Thyroid gland (tissue), 4 donors: ENCODE data around the gene INTS1. TPM values are rescaled to one million over a fixed set of nuclear protein-coding genes. Genes with fewer than 3 reads are reported as not detected.

Source experiments
- DNase-seq, 2 donors: peaks; one replicate each; pipeline ENCODE4 v3.0.0-alpha.2; 2019
- H3K27ac ChIP-seq, 3 donors: fragments of 200-600 bp; sonication (generic); 1 replicate in 2 of 3; 2 replicates in 1 of 3; pipeline ENCODE4 v1.5.1; 2016 to 2019; ENCODE audit warnings: mild to moderate bottlenecking in 1 of 3, moderate library complexity in 1 of 3
- H3K27me3 ChIP-seq: fragments of 200-600 bp; sonication (generic); one replicate; pipeline ENCODE4 v1.5.1; 2019
- H3K36me3 ChIP-seq, 2 donors: fragments of 200-600 bp; sonication (generic); one replicate each; pipeline ENCODE4 v1.5.1; 2016 to 2019
- H3K4me1 ChIP-seq, 2 donors: fragments of 200-600 bp; sonication (generic); one replicate each; pipeline ENCODE4 v1.5.1; 2017 to 2019
- H3K4me3 ChIP-seq, 3 donors: fragments of 200-600 bp; sonication (generic); replicated peaks in 1 of 3; 1 replicate in 2 of 3; 2 replicates in 1 of 3; pipeline ENCODE4 v1.5.1; 2016; ENCODE audit warnings: mild to moderate bottlenecking in 1 of 3
- H3K9me3 ChIP-seq: fragments of 200-600 bp; sonication (generic); one replicate; pipeline ENCODE4 v1.5.1; 2017
- CTCF ChIP-seq, 6 experiments: fragments of 200-600 bp in 3 of 6; fragments of 450-650 bp in 3 of 6; sonication (generic) in 3 of 6; IDR thresholded peaks; one replicate each; pipeline ENCODE4 v1.5.1; 2016 to 2019; ENCODE audit warnings: antibody characterized with exemption in 6 of 6, mild to moderate bottlenecking in 2 of 6, inconsistent platforms in 1 of 6, moderate library complexity in 1 of 6
- POLR2A ChIP-seq, 2 donors: fragments of 450-650 bp; IDR thresholded peaks; one replicate each; pipeline ENCODE4 v1.6.1; 2017; ENCODE audit warnings: antibody characterized with exemption in 2 of 2, mild to moderate bottlenecking in 2 of 2, moderate library complexity in 1 of 2
- WGBS, 2 donors: methylation state at CpG; one replicate each; pipeline ENCODE4 v1.1.5; 2017; 5-methylcytosine and 5-hydroxymethylcytosine counted together
- intact Hi-C: fragments of 100-400 bp; cut with DNase I; formaldehyde crosslinking; loops from one replicate; pipeline ENCODE4 v1.15.1; 2023
- total RNA-seq, 4 donors: library from RNA; depleted of rRNA; stranded (reverse); fragments of >200 nt; gene quantifications; one replicate each; pipeline ENCODE4 v1.2.3, GENCODE V29; 2016

The INTS1 gene
- total RNA-seq, 4 donors from 2014 or later, result 34.5 to 72.3 (median 65.5) TPM

- Histone ChIP-seq H3K27ac (no peak overlapping the region), H3K4me1 (no peaks in the 10 kb centered on the region), H3K9me3 (no peaks in the 10 kb centered on the region), H3K4me3 (no peak overlapping the region), H3K36me3 (peaks cover 35 to 59% of the 10 kb centered on the region in 2 donors), H3K27me3 (no peaks in the 10 kb centered on the region)
- intact Hi-C loops, result no loop called here
- TF ChIP-seq CTCF (IDR thresholded peaks at IDR 0.05) (no peak), POLR2A (IDR thresholded peaks at IDR 0.05) (no peak)
- no peak for DNase-seq
- 91 to 98% methylated on average over 10 of the region's 10 CpGs for WGBS, 2 donors
Measured at GRCh38 chr7:1492221-1492620, 12.0 kb downstream of the INTS1 start.

- Histone ChIP-seq H3K36me3 (peaks cover 35 to 57% of the 10 kb centered on the region in 2 donors), H3K4me1 (no peaks in the 10 kb centered on the region), H3K27me3 (no peaks in the 10 kb centered on the region), H3K9me3 (no peaks in the 10 kb centered on the region), H3K27ac (no peak overlapping the region), H3K4me3 (no peak overlapping the region)
- DNase-seq, result no peak
- 93 to 96% methylated on average over 19 of the region's 19 CpGs for WGBS, 2 donors
- intact Hi-C loops, result no loop called here
- TF ChIP-seq POLR2A (IDR thresholded peaks at IDR 0.05) (no peak), CTCF (IDR thresholded peaks at IDR 0.05) (no peak)
Measured at GRCh38 chr7:1490837-1491236, 13.4 kb downstream of the INTS1 start.

GRCh38 chr7:1489336-1489735 lies 14.9 kb downstream of the INTS1 start:
- H3K27me3 ChIP-seq, result no peaks in the 10 kb centered on the region
- 92 to 96% methylated on average over 9 to 18 of the region's 18 CpGs for WGBS, 2 donors
- H3K27ac ChIP-seq, result no peak overlapping the region
- DNase-seq, result no peak
- peaks cover 33 to 53% of the 10 kb centered on the region in 2 donors for H3K36me3 ChIP-seq
- TF ChIP-seq POLR2A (IDR thresholded peaks at IDR 0.05), result no peak
- no peak for TF ChIP-seq CTCF (IDR thresholded peaks at IDR 0.05)
- H3K4me1 ChIP-seq, result no peaks in the 10 kb centered on the region
- no peak overlapping the region for H3K4me3 ChIP-seq
- intact Hi-C loops, result no loop called here
- no peaks in the 10 kb centered on the region for H3K9me3 ChIP-seq

GRCh38 chr7:1488016-1488415 lies 16.2 kb downstream of the INTS1 start:
- Histone ChIP-seq H3K36me3 (peaks cover 43 to 54% of the 10 kb centered on the region in 2 donors), H3K9me3 (no peaks in the 10 kb centered on the region), H3K27ac (no peak overlapping the region), H3K4me1 (no peaks in the 10 kb centered on the region), H3K4me3 (no peak overlapping the region), H3K27me3 (no peaks in the 10 kb centered on the region)
- 96 to 98% methylated on average over 5 to 17 of the region's 20 CpGs for WGBS, 2 donors
- DNase-seq, result no peak
- intact Hi-C loops, result no loop called here
- TF ChIP-seq CTCF (IDR thresholded peaks at IDR 0.05) (no peak), POLR2A (IDR thresholded peaks at IDR 0.05) (no peak)

GRCh38 chr7:1487466-1487865 lies 16.7 kb downstream of the INTS1 start:
- 90 to 92% methylated on average over 7 to 21 of the region's 25 CpGs for WGBS, 2 donors
- H3K36me3 ChIP-seq, result peaks cover 47 to 58% of the 10 kb centered on the region in 2 donors
- no peaks in the 10 kb centered on the region for H3K27me3 ChIP-seq
- no peak overlapping the region for H3K4me3 ChIP-seq
- no peak for TF ChIP-seq POLR2A (IDR thresholded peaks at IDR 0.05)
- no peak for TF ChIP-seq CTCF (IDR thresholded peaks at IDR 0.05)
- H3K9me3 ChIP-seq, result no peaks in the 10 kb centered on the region
- no peak for DNase-seq
- no peaks in the 10 kb centered on the region for H3K4me1 ChIP-seq
- no peak overlapping the region for H3K27ac ChIP-seq
- intact Hi-C loops, result no loop called here
